Renal cortex interstitium (tissue), 11 donors: Measurements from ENCODE around the gene NEDD4L. TPM values are rescaled to one million over a fixed set of nuclear protein-coding genes. Genes with fewer than 3 reads are reported as not detected.
"Not testable (repeated sequence)": the region's sequence is repeated elsewhere in the genome, so short reads cannot be mapped to it uniquely, and the experiment has no call there.

Experiments
- DNase-seq, 11 donors: peaks; one replicate each; pipeline ENCODE4 v3.0.0-alpha.2; 2013; ENCODE audit warnings: low read depth in 9 of 11, low spot score in 4 of 11; ENCODE audit errors: extremely low read depth in 1 of 11
- polyA plus RNA-seq, 3 donors: library from polyadenylated mRNA; unstranded; fragments of 120-200 nt; gene quantifications; one replicate each; pipeline ENCODE4 v1.2.1, GENCODE V29; 2013; ENCODE audit not compliant: insufficient read length in 3 of 3

Gene NEDD4L
- polyA plus RNA-seq, 3 donors = 106 to 169 (median 131) TPM

- no peak for DNase-seq
Observed at GRCh38 chr18:58280191-58280590, 236.2 kb downstream of the NEDD4L start.

GRCh38 chr18:58282872-58283271 is 238.8 kb downstream of the NEDD4L start:
- DNase-seq = not testable (repeated sequence)

GRCh38 chr18:58284699-58285448 is 240.8 kb downstream of the NEDD4L start:
- DNase-seq = no peak

GRCh38 chr18:58285449-58286130 is 241.6 kb downstream of the NEDD4L start:
- no peak for DNase-seq

- no peak for DNase-seq
Observed at GRCh38 chr18:58286632-58287352, 242.8 kb downstream of the NEDD4L start.

GRCh38 chr18:58287353-58288274 is 243.6 kb downstream of the NEDD4L start:
- peak in 2 of 11 donors; percentile 23 to 32 for DNase-seq

- DNase-seq = no peak
Observed at GRCh38 chr18:58288921-58289797, 245.1 kb downstream of the NEDD4L start.

- DNase-seq = no peak
Observed at GRCh38 chr18:58290116-58290695, 246.2 kb downstream of the NEDD4L start.

GRCh38 chr18:58291131-58291530 is 247.1 kb downstream of the NEDD4L start:
- no peak for DNase-seq

- DNase-seq = no peak
Observed at GRCh38 chr18:58292638-58293037, 248.6 kb downstream of the NEDD4L start.

GRCh38 chr18:58297198-58297597 is 253.2 kb downstream of the NEDD4L start:
- no peak for DNase-seq

- no peak for DNase-seq
Observed at GRCh38 chr18:58298251-58299134, 254.5 kb downstream of the NEDD4L start.

- no peak for DNase-seq
Observed at GRCh38 chr18:58299135-58299473, 255.1 kb downstream of the NEDD4L start.

- no peak for DNase-seq
Observed at GRCh38 chr18:58299936-58300335, 255.9 kb downstream of the NEDD4L start.

GRCh38 chr18:58300867-58301266 is 256.8 kb downstream of the NEDD4L start:
- no peak for DNase-seq

- no peak for DNase-seq
Observed at GRCh38 chr18:58302811-58303210, 258.8 kb downstream of the NEDD4L start.

- DNase-seq = no peak
Observed at GRCh38 chr18:58303363-58303762, 259.3 kb downstream of the NEDD4L start.
